HK-2 (cell line): ENCODE measurements around the gene PCBP2.
A peak's percentile ranks its signal among the peaks of the same experiment; 100 is the strongest.
"Not testable (repeated sequence)": the region's sequence is repeated elsewhere in the genome, so short reads cannot be mapped to it uniquely, and the experiment has no call there.

Experiments used
- DNase-seq: peaks from one replicate; pipeline ENCODE4 v3.0.0-alpha.2; 2018; ENCODE audit not compliant: unreplicated experiment

The PCBP2 gene

GRCh38 chr12:53451661-53452158 is at the start of gene PCBP2:
PCBP2 (plus strand) TSS chr12:53452102; CDS start chr12:53454801, 2,699 bp downstream.
- DNase-seq: peak; percentile 99

- not testable (repeated sequence) for DNase-seq
Observed at GRCh38 chr12:53402351-53402750, 49.6 kb upstream of the PCBP2 start.

GRCh38 chr12:53402871-53403270 is 49.0 kb upstream of the PCBP2 start:
- DNase-seq: no peak

GRCh38 chr12:53410951-53411350 is 41.0 kb upstream of the PCBP2 start:
- DNase-seq: no peak

GRCh38 chr12:53413485-53414204 is 38.3 kb upstream of the PCBP2 start:
- DNase-seq: no peak

GRCh38 chr12:53414756-53415417 is 37.0 kb upstream of the PCBP2 start:
- no peak for DNase-seq

GRCh38 chr12:53415752-53416389 is 36.0 kb upstream of the PCBP2 start:
- DNase-seq: not testable (repeated sequence)

- DNase-seq: not testable (repeated sequence)
Observed at GRCh38 chr12:53417291-53417816, 34.5 kb upstream of the PCBP2 start.

- DNase-seq: no peak
Observed at GRCh38 chr12:53418221-53418620, 33.7 kb upstream of the PCBP2 start.

GRCh38 chr12:53419756-53420155 is 32.1 kb upstream of the PCBP2 start:
- DNase-seq: no peak

GRCh38 chr12:53422247-53422646 is 29.7 kb upstream of the PCBP2 start:
- not testable (repeated sequence) for DNase-seq

- DNase-seq: no peak
Observed at GRCh38 chr12:53423597-53423996, 28.3 kb upstream of the PCBP2 start, which contains the start of gene AMHR2. AMHR2 (plus strand) TSS chr12:53423855; CDS start chr12:53423935, 80 bp downstream.

GRCh38 chr12:53424626-53425514 is 27.0 kb upstream of the PCBP2 start:
- DNase-seq: no peak

GRCh38 chr12:53425515-53426150 is 26.3 kb upstream of the PCBP2 start:
- no peak for DNase-seq

- DNase-seq: peak; percentile 77
Observed at GRCh38 chr12:53427905-53428594, 23.9 kb upstream of the PCBP2 start.

GRCh38 chr12:53428741-53429140 is 23.2 kb upstream of the PCBP2 start:
- no peak for DNase-seq

- no peak for DNase-seq
Observed at GRCh38 chr12:53430116-53430515, 21.8 kb upstream of the PCBP2 start.

GRCh38 chr12:53431187-53431586 is 20.7 kb upstream of the PCBP2 start:
- DNase-seq: no peak

GRCh38 chr12:53435326-53435725 is 16.6 kb upstream of the PCBP2 start:
- DNase-seq: not testable (repeated sequence)

GRCh38 chr12:53439582-53439981 is 12.3 kb upstream of the PCBP2 start:
- DNase-seq: not testable (repeated sequence)
